GM18505 (cell line): ENCODE measurements around the gene TNKS1BP1.
A peak's percentile ranks its signal among the peaks of the same experiment; 100 is the strongest.
"Not testable (repeated sequence)": the region's sequence is repeated elsewhere in the genome, so short reads cannot be mapped to it uniquely, and the experiment has no call there.

Experiments
- ATAC-seq: cut with Tn5 transposase; IDR thresholded peaks from one replicate; pipeline ENCODE4 v1.9.1; 2021; ENCODE audit not compliant: unreplicated experiment
- POLR2A ChIP-seq: IDR thresholded peaks from 4 replicates; pipeline ENCODE4 v1.6.1; 2011; ENCODE audit warnings: borderline replicate concordance; ENCODE audit not compliant: insufficient read depth, insufficient read length; ENCODE audit errors: extremely low read depth

Gene TNKS1BP1

GRCh38 chr11:57324886-57325734 is at the start of gene TNKS1BP1:
TSS of gene TNKS1BP1 (minus strand) at chr11:57324952. CDS start at chr11:57321885, 3,067 bp downstream.
- peak; percentile 88 for TF ChIP-seq POLR2A
- ATAC-seq, result peak; percentile 91

- ATAC-seq, result no peak
These were observed 48.4 kb upstream of the TNKS1BP1 start for GRCh38 chr11:57373146-57373545.

GRCh38 chr11:57370941-57371340 is 46.2 kb upstream of the TNKS1BP1 start:
- TF ChIP-seq POLR2A, result no peak

More at GRCh38 chr11:57373146-57373545, 48.4 kb upstream of the TNKS1BP1 start:
- no peak for TF ChIP-seq POLR2A

GRCh38 chr11:57370251-57370650 is 45.5 kb upstream of the TNKS1BP1 start:
- TF ChIP-seq POLR2A, result no peak
- no peak for ATAC-seq

More at GRCh38 chr11:57370941-57371340, 46.2 kb upstream of the TNKS1BP1 start:
- no peak for ATAC-seq

GRCh38 chr11:57368845-57369232 is 44.1 kb upstream of the TNKS1BP1 start:
- ATAC-seq, result no peak
- no peak for TF ChIP-seq POLR2A

- no peak for TF ChIP-seq POLR2A
- ATAC-seq, result no peak
These were observed 43.5 kb upstream of the TNKS1BP1 start for GRCh38 chr11:57368106-57368844.

GRCh38 chr11:57364851-57365660 is 40.3 kb upstream of the TNKS1BP1 start:
- no peak for TF ChIP-seq POLR2A
- no peak for ATAC-seq

GRCh38 chr11:57363131-57364080 is 38.7 kb upstream of the TNKS1BP1 start:
- TF ChIP-seq POLR2A, result no peak
- no peak for ATAC-seq

GRCh38 chr11:57361926-57362325 is 37.2 kb upstream of the TNKS1BP1 start:
- no peak for TF ChIP-seq POLR2A
- ATAC-seq, result no peak

GRCh38 chr11:57361420-57361819 is 36.7 kb upstream of the TNKS1BP1 start:
- ATAC-seq, result not testable (repeated sequence)

- ATAC-seq, result no peak
- TF ChIP-seq POLR2A, result no peak
These were observed 36.2 kb upstream of the TNKS1BP1 start for GRCh38 chr11:57360991-57361390.
